ENCODE measurements around the gene TMEM178A.
"Not testable (repeated sequence)": the region's sequence is repeated elsewhere in the genome, so short reads cannot be mapped to it uniquely, and the experiment has no call there.

The TMEM178A gene

GRCh38 chr2:39665811-39666490 is at the start of gene TMEM178A:
TMEM178A (plus strand) TSS chr2:39665917; CDS start chr2:39665975, 58 bp downstream.
- DNase-seq (ENCODE audit: low read depth in 2 of 2), result no peak

- DNase-seq (ENCODE audit: low read depth in 2 of 2), result no peak
Observed at GRCh38 chr2:39618236-39618635, 47.5 kb upstream of the TMEM178A start.

- DNase-seq (ENCODE audit: low read depth in 2 of 2), result no peak
Observed at GRCh38 chr2:39618736-39619135, 47.0 kb upstream of the TMEM178A start.

GRCh38 chr2:39620067-39620466 is 45.6 kb upstream of the TMEM178A start:
- no peak for DNase-seq (ENCODE audit: low read depth in 2 of 2)

- DNase-seq (ENCODE audit: low read depth in 2 of 2), result no peak
Observed at GRCh38 chr2:39621596-39621995, 44.1 kb upstream of the TMEM178A start.

- no peak for DNase-seq (ENCODE audit: low read depth in 2 of 2)
Observed at GRCh38 chr2:39622860-39623259, 42.9 kb upstream of the TMEM178A start.

- DNase-seq (ENCODE audit: low read depth in 2 of 2), result no peak
Observed at GRCh38 chr2:39623917-39624316, 41.8 kb upstream of the TMEM178A start.

- DNase-seq (ENCODE audit: low read depth in 2 of 2), result no peak
Observed at GRCh38 chr2:39625193-39625926, 40.4 kb upstream of the TMEM178A start.

GRCh38 chr2:39625927-39626270 is 39.8 kb upstream of the TMEM178A start:
- no peak for DNase-seq (ENCODE audit: low read depth in 2 of 2)

- not testable (repeated sequence) for DNase-seq (ENCODE audit: low read depth in 2 of 2)
Observed at GRCh38 chr2:39628346-39628745, 37.4 kb upstream of the TMEM178A start.

- no peak for DNase-seq (ENCODE audit: low read depth in 2 of 2)
Observed at GRCh38 chr2:39629646-39630045, 36.1 kb upstream of the TMEM178A start.

- no peak for DNase-seq (ENCODE audit: low read depth in 2 of 2)
Observed at GRCh38 chr2:39631256-39631655, 34.5 kb upstream of the TMEM178A start.

GRCh38 chr2:39631718-39632117 is 34.0 kb upstream of the TMEM178A start:
- no peak for DNase-seq (ENCODE audit: low read depth in 2 of 2)

- no peak for DNase-seq (ENCODE audit: low read depth in 2 of 2)
Observed at GRCh38 chr2:39632876-39633275, 32.8 kb upstream of the TMEM178A start.

GRCh38 chr2:39636306-39636705 is 29.4 kb upstream of the TMEM178A start:
- no peak for DNase-seq (ENCODE audit: low read depth in 2 of 2)

- no peak for DNase-seq (ENCODE audit: low read depth in 2 of 2)
Observed at GRCh38 chr2:39638581-39638980, 27.1 kb upstream of the TMEM178A start.

GRCh38 chr2:39640107-39640506 is 25.6 kb upstream of the TMEM178A start:
- no peak for DNase-seq (ENCODE audit: low read depth in 2 of 2)

- no peak for DNase-seq (ENCODE audit: low read depth in 2 of 2)
Observed at GRCh38 chr2:39640681-39641080, 25.0 kb upstream of the TMEM178A start.

GRCh38 chr2:39641635-39642034 is 24.1 kb upstream of the TMEM178A start:
- no peak for DNase-seq (ENCODE audit: low read depth in 2 of 2)

GRCh38 chr2:39642051-39642718 is 23.5 kb upstream of the TMEM178A start:
- no peak for DNase-seq (ENCODE audit: low read depth in 2 of 2)

- no peak for DNase-seq (ENCODE audit: low read depth in 2 of 2)
Observed at GRCh38 chr2:39645826-39646225, 19.9 kb upstream of the TMEM178A start.

- DNase-seq (ENCODE audit: low read depth in 2 of 2), result no peak
Observed at GRCh38 chr2:39646267-39646666, 19.4 kb upstream of the TMEM178A start.
